WTC11 (cell line): ENCODE measurements around the gene IGSF1. TPM values are rescaled to one million over a fixed set of nuclear protein-coding genes. Genes with fewer than 3 reads are reported as not detected.

Experiments
- ATAC-seq: fragments of 200-7000 bp; cut with Tn5 transposase; 2 replicates; pipeline ENCODE4 v1.10.0; 2021; ENCODE audit warnings: mild to moderate bottlenecking, moderate library complexity
- CTCF ChIA-PET: fragments of 300-600 bp; sonication (Branson Sonifier 250); formaldehyde crosslinking; loops from one replicate; lab custom pipeline; 2021; ENCODE audit warnings: antibody characterized with exemption; lab: Charles Lee
- POLR2A ChIA-PET: fragments of 350-600 bp; sonication (Branson Sonifier 250); formaldehyde crosslinking; loops from one replicate; lab custom pipeline; 2021; ENCODE audit warnings: antibody characterized with exemption; lab: Charles Lee
- DNase-seq: peaks from one replicate; pipeline ENCODE4 v3.0.0; 2021; ENCODE audit warnings: low spot score
- H3K27ac Mint-ChIP-seq: 2 replicates; pipeline ENCODE4 v1.8.0; 2021; ENCODE audit warnings: mixed read lengths
- H3K27me3 Mint-ChIP-seq: 2 replicates; pipeline ENCODE4 v1.8.0; 2021; ENCODE audit warnings: low read depth, mild to moderate bottlenecking, moderate library complexity, mixed read lengths
- H3K36me3 Mint-ChIP-seq: 2 replicates; pipeline ENCODE4 v1.8.0; 2021; ENCODE audit warnings: mixed read lengths
- H3K4me1 Mint-ChIP-seq: 2 replicates; pipeline ENCODE4 v1.8.0; 2022; ENCODE audit warnings: mixed read lengths
- H3K4me3 Mint-ChIP-seq: 2 replicates; pipeline ENCODE4 v1.8.0; 2021; ENCODE audit warnings: mild to moderate bottlenecking, moderate library complexity, mixed read lengths
- H3K9me3 Mint-ChIP-seq: 2 replicates; pipeline ENCODE4 v1.8.0; 2021; ENCODE audit warnings: mixed read lengths
- ATF1 ChIP-seq: sonication (generic); formaldehyde crosslinking; IDR thresholded peaks from 2 replicates; pipeline ENCODE4 v1.8.1; 2023; ENCODE audit warnings: mild to moderate bottlenecking, moderate library complexity, missing genetic modification reagents
- ATF3 ChIP-seq: sonication (generic); formaldehyde crosslinking; conservative IDR thresholded peaks from 2 replicates; pipeline ENCODE4 v1.8.1; 2022; ENCODE audit warnings: mild to moderate bottlenecking, missing genetic modification reagents
- ATF6 ChIP-seq: sonication (generic); formaldehyde crosslinking; IDR thresholded peaks from 2 replicates; pipeline ENCODE4 v1.8.1; 2023; ENCODE audit warnings: mild to moderate bottlenecking, missing genetic modification reagents
- ERG ChIP-seq: fragments of 250-450 bp; sonication (Bioruptor Pico); IDR thresholded peaks from 2 replicates; pipeline ENCODE4 v1.8.0; 2021; ENCODE audit warnings: mild to moderate bottlenecking
- ESRRA ChIP-seq: sonication (generic); formaldehyde crosslinking; IDR thresholded peaks from 2 replicates; pipeline ENCODE4 v1.8.1; 2022; ENCODE audit warnings: mild to moderate bottlenecking, missing genetic modification reagents, borderline replicate concordance
- FOXJ3 ChIP-seq: sonication (generic); formaldehyde crosslinking; IDR thresholded peaks from 2 replicates; pipeline ENCODE4 v1.9.0; 2021; ENCODE audit warnings: missing genetic modification reagents, mild to moderate bottlenecking, borderline replicate concordance
- HMGXB4 ChIP-seq: sonication (generic); formaldehyde crosslinking; IDR thresholded peaks from 2 replicates; pipeline ENCODE4 v1.8.1; 2023; ENCODE audit warnings: mild to moderate bottlenecking, moderate library complexity, missing genetic modification reagents
- MLX ChIP-seq: sonication (generic); formaldehyde crosslinking; IDR thresholded peaks from 2 replicates; pipeline ENCODE4 v1.8.1; 2023; ENCODE audit warnings: mild to moderate bottlenecking, missing genetic modification reagents, moderate library complexity
- MYBL2 ChIP-seq: sonication (generic); formaldehyde crosslinking; IDR thresholded peaks from 2 replicates; pipeline ENCODE4 v1.8.1; 2023; ENCODE audit warnings: mild to moderate bottlenecking, moderate library complexity, missing genetic modification reagents
- NFE2L1 ChIP-seq: sonication (generic); formaldehyde crosslinking; IDR thresholded peaks from 2 replicates; pipeline ENCODE4 v1.8.1; 2023; ENCODE audit warnings: missing genetic modification reagents
- NR2C2 ChIP-seq: sonication (generic); formaldehyde crosslinking; IDR thresholded peaks from 2 replicates; pipeline ENCODE4 v1.8.0; 2022; ENCODE audit warnings: mild to moderate bottlenecking, missing genetic modification reagents
- NR3C1 ChIP-seq: sonication (generic); formaldehyde crosslinking; conservative IDR thresholded peaks from 2 replicates; pipeline ENCODE4 v1.8.1; 2023; ENCODE audit warnings: low read depth, mild to moderate bottlenecking, missing genetic modification reagents
- RORB ChIP-seq: fragments of 250-450 bp; sonication (Bioruptor Pico); IDR thresholded peaks from 2 replicates; pipeline ENCODE4 v1.9.0; 2021; ENCODE audit warnings: mild to moderate bottlenecking
- TEAD1 ChIP-seq: sonication (generic); formaldehyde crosslinking; IDR thresholded peaks from 2 replicates; pipeline ENCODE4 v1.8.0; 2022; ENCODE audit warnings: mild to moderate bottlenecking, missing genetic modification reagents
- TP53 ChIP-seq: sonication (generic); formaldehyde crosslinking; IDR thresholded peaks from 2 replicates; pipeline ENCODE4 v1.8.1; 2023; ENCODE audit warnings: mild to moderate bottlenecking, missing genetic modification reagents
- USF1 ChIP-seq: sonication (generic); formaldehyde crosslinking; IDR thresholded peaks from 2 replicates; pipeline ENCODE4 v1.8.0; 2022; ENCODE audit warnings: mild to moderate bottlenecking, missing genetic modification reagents
- ZNF416 ChIP-seq: fragments of 250-450 bp; sonication (Bioruptor Pico); IDR thresholded peaks from 2 replicates; pipeline ENCODE4 v1.9.0; 2021; ENCODE audit warnings: mild to moderate bottlenecking, inconsistent platforms
- ZNF425 ChIP-seq: fragments of 250-450 bp; sonication (Bioruptor Pico); conservative IDR thresholded peaks from 2 replicates; pipeline ENCODE4 v1.9.0; 2021; ENCODE audit warnings: mild to moderate bottlenecking
- ZNF512 ChIP-seq: sonication (generic); formaldehyde crosslinking; IDR thresholded peaks from 2 replicates; pipeline ENCODE4 v1.8.1; 2022; ENCODE audit warnings: missing genetic modification reagents, borderline replicate concordance
- ZSCAN18 ChIP-seq: fragments of 250-450 bp; sonication (Bioruptor Pico); IDR thresholded peaks from 2 replicates; pipeline ENCODE4 v2.1.2; 2022; ENCODE audit warnings: mild to moderate bottlenecking, moderate library complexity
- total RNA-seq: library from RNA; stranded (reverse); gene quantifications from 3 replicates; pipeline ENCODE4 v1.2.3, GENCODE V29; 2021

IGSF1 gene
- total RNA-seq, 1 experiment from 2014 or later = 16.2 TPM

- ChIA-PET POLR2A (no interaction called here), CTCF (interaction anchor here (0.8 to 1.6 kb wide), 4 partner anchors 22 to 262 kb away, joined by 3 to 12 read pairs (median 3); no protein-coding TSS in a partner anchor)
- DNase-seq (no peak), ATAC-seq (no peak)
- Mint-ChIP-seq H3K36me3 (peaks cover 13% of the 10 kb centered on the region), H3K4me3 (no peak overlapping the region), H3K9me3 (peaks cover 24% of the 10 kb centered on the region), H3K4me1 (no peaks in the 10 kb centered on the region), H3K27me3 (no peaks in the 10 kb centered on the region), H3K27ac (no peak overlapping the region)
- TF ChIP-seq MLX (CRISPR knock-in tag) (no peak), ATF3 (CRISPR knock-in tag) (no peak), TEAD1 (CRISPR knock-in tag) (no peak), ATF6 (no peak), NFE2L1 (CRISPR knock-in tag) (no peak), NR3C1 (no peak), ATF1 (CRISPR knock-in tag) (no peak), NR2C2 (CRISPR knock-in tag) (no peak), ERG (CRISPR knock-in tag) (no peak), ZNF425 (CRISPR knock-in tag) (no peak), ZNF512 (CRISPR knock-in tag) (no peak)
Observed at GRCh38 chrX:131330735-131331134, 41.6 kb upstream of the IGSF1 start.

- ATAC-seq = no peak
- POLR2A ChIA-PET = no interaction called here
- Mint-ChIP-seq H3K9me3 (peaks cover 11% of the 10 kb centered on the region), H3K36me3 (peaks cover 7% of the 10 kb centered on the region), H3K4me1 (no peaks in the 10 kb centered on the region), H3K4me3 (no peak overlapping the region), H3K27me3 (no peaks in the 10 kb centered on the region), H3K27ac (no peak overlapping the region)
- DNase-seq = no peak
- CTCF ChIA-PET = no interaction called here
- no peak for TF ChIP-seq ZNF416 (CRISPR knock-in tag)
- TF ChIP-seq TP53 (CRISPR knock-in tag) = no peak
- TF ChIP-seq USF1 (CRISPR knock-in tag) = no peak
- TF ChIP-seq ZSCAN18 (CRISPR knock-in tag) = no peak
- TF ChIP-seq FOXJ3 (CRISPR knock-in tag) = no peak
- TF ChIP-seq RORB (CRISPR knock-in tag) = no peak
- TF ChIP-seq ESRRA = no peak
- TF ChIP-seq HMGXB4 = no peak
- no peak for TF ChIP-seq NR3C1
- TF ChIP-seq MLX (CRISPR knock-in tag) = no peak
- TF ChIP-seq MYBL2 (CRISPR knock-in tag) = no peak
Observed at GRCh38 chrX:131322651-131323050, 33.5 kb upstream of the IGSF1 start.
